ENCODE data around the gene AP3B1.

Gene AP3B1

GRCh38 chr5:77986261-77986660, 308.2 kb downstream of the AP3B1 start:
- Histone ChIP-seq H3K9me3 (ENCODE audit: insufficient read depth, low read length) (no peaks in the 10 kb centered on the region), H3K27me3 (ENCODE audit: low read length) (no peaks in the 10 kb centered on the region), H3K36me3 (ENCODE audit: low read length) (no peaks in the 10 kb centered on the region)

DNA sequence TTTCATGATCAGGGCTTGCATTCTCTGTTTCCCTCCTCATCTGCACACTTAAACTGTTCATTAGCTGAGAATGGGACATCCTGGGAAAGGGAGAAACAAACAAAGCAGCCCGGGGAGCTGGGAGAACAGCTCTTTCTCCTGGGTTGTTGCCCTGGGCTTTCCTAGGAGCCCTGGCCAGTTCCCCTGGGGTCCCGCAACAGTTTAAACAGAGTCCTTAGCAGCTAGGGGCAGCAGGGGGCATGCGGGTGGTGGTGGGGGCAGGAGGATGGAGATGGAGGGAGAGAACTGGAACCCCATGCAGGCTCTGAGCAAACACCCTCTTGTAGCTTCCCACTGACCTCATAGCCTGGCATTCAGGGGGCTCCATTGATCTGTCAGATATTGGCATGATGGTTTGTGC, 309.3 kb downstream of the AP3B1 start:
- no peaks in the 10 kb centered on the region for H3F3A ChIP-seq (ENCODE audit: insufficient read depth)
- H3K27ac ChIP-seq (ENCODE audit: low read depth, low read length) = no peak overlapping the region
- H3K4me2 ChIP-seq (ENCODE audit: low read depth, low read length, poor library complexity, severe bottlenecking) = no peak overlapping the region
- no peak overlapping the region for H2AFZ ChIP-seq (ENCODE audit: low read depth, low read length, severe bottlenecking)
- no peaks in the 10 kb centered on the region for H3K27me3 ChIP-seq (ENCODE audit: low read length)
- H3K36me3 ChIP-seq (ENCODE audit: low read length) = no peaks in the 10 kb centered on the region
- H3K9ac ChIP-seq (ENCODE audit: low read length) = no peak overlapping the region
- H3K9me2 ChIP-seq (replicated peaks; ENCODE audit: insufficient read depth, low read length) = no peaks in the 10 kb centered on the region
- TF ChIP-seq, protein P1, sequence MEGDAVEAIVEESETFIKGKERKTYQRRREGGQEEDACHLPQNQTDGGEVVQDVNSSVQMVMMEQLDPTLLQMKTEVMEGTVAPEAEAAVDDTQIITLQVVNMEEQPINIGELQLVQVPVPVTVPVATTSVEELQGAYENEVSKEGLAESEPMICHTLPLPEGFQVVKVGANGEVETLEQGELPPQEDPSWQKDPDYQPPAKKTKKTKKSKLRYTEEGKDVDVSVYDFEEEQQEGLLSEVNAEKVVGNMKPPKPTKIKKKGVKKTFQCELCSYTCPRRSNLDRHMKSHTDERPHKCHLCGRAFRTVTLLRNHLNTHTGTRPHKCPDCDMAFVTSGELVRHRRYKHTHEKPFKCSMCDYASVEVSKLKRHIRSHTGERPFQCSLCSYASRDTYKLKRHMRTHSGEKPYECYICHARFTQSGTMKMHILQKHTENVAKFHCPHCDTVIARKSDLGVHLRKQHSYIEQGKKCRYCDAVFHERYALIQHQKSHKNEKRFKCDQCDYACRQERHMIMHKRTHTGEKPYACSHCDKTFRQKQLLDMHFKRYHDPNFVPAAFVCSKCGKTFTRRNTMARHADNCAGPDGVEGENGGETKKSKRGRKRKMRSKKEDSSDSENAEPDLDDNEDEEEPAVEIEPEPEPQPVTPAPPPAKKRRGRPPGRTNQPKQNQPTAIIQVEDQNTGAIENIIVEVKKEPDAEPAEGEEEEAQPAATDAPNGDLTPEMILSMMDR (IDR thresholded peaks at IDR 0.05; ENCODE audit: insufficient read depth, low read length, poor library complexity, severe bottlenecking) = no peak
- no peak for TF ChIP-seq EZH2phosphoT487 (conservative IDR thresholded peaks at IDR 0.05; ENCODE audit: low read length)
- H4K20me1 ChIP-seq (ENCODE audit: low read depth, low read length) = no peaks in the 10 kb centered on the region
- H3K9me3 ChIP-seq (ENCODE audit: insufficient read depth, low read length) = no peaks in the 10 kb centered on the region
- no peak overlapping the region for H3K4me3 ChIP-seq (ENCODE audit: insufficient read depth, low read length, poor library complexity, severe bottlenecking)
- no peaks in the 10 kb centered on the region for H3K79me2 ChIP-seq (ENCODE audit: insufficient read depth, low read length)

More at GRCh38 chr5:77986261-77986660, 308.2 kb downstream of the AP3B1 start:
- TF ChIP-seq, protein P1 (IDR thresholded peaks at IDR 0.05; ENCODE audit: insufficient read depth, low read length, poor library complexity, severe bottlenecking) = no peak
- no peak for TF ChIP-seq EZH2phosphoT487 (conservative IDR thresholded peaks at IDR 0.05; ENCODE audit: low read length)
- H3K9ac ChIP-seq (ENCODE audit: low read length) = no peak overlapping the region
- no peaks in the 10 kb centered on the region for H3K79me2 ChIP-seq (ENCODE audit: insufficient read depth, low read length)
- H3K27ac ChIP-seq (ENCODE audit: low read depth, low read length) = no peak overlapping the region
- no peaks in the 10 kb centered on the region for H4K20me1 ChIP-seq (ENCODE audit: low read depth, low read length)
- no peak overlapping the region for H3K4me3 ChIP-seq (ENCODE audit: insufficient read depth, low read length, poor library complexity, severe bottlenecking)
- H2AFZ ChIP-seq (ENCODE audit: low read depth, low read length, severe bottlenecking) = no peak overlapping the region
- no peaks in the 10 kb centered on the region for H3F3A ChIP-seq (ENCODE audit: insufficient read depth)
- H3K9me2 ChIP-seq (replicated peaks; ENCODE audit: insufficient read depth, low read length) = no peaks in the 10 kb centered on the region
- no peak overlapping the region for H3K4me2 ChIP-seq (ENCODE audit: low read depth, low read length, poor library complexity, severe bottlenecking)

DNA sequence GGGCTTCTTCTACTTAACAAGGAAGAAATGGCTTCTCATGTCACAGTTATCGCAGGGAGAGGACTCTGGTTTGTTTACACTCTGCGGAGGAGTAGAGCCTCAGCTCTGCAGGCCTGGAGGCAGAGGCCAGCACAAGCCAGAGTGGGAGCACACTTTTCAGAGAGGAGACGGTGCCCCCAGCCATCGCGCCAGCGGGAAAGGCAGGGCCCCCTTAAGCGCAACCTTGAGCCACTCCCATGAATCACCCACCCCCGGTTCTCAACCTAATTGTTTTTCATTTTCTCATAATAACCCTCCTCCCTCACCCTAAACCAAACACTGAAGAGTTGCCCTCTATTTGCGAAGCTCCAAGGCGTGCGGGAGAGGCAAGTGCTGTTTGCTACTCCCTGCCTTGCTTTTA, 309.9 kb downstream of the AP3B1 start:
- Histone ChIP-seq H3K9me2 (replicated peaks; ENCODE audit: insufficient read depth, low read length) (no peaks in the 10 kb centered on the region), H2AFZ (ENCODE audit: low read depth, low read length, severe bottlenecking) (no peak overlapping the region), H3K4me3 (ENCODE audit: insufficient read depth, low read length, poor library complexity, severe bottlenecking) (no peak overlapping the region), H4K20me1 (ENCODE audit: low read depth, low read length) (no peaks in the 10 kb centered on the region), H3K79me2 (ENCODE audit: insufficient read depth, low read length) (no peaks in the 10 kb centered on the region), H3F3A (ENCODE audit: insufficient read depth) (no peaks in the 10 kb centered on the region), H3K27me3 (ENCODE audit: low read length) (no peaks in the 10 kb centered on the region), H3K9ac (ENCODE audit: low read length) (no peak overlapping the region), H3K27ac (ENCODE audit: low read depth, low read length) (no peak overlapping the region), H3K36me3 (ENCODE audit: low read length) (no peaks in the 10 kb centered on the region), H3K4me2 (ENCODE audit: low read depth, low read length, poor library complexity, severe bottlenecking) (no peak overlapping the region), H3K9me3 (ENCODE audit: insufficient read depth, low read length) (no peaks in the 10 kb centered on the region)
- TF ChIP-seq, protein P1 (IDR thresholded peaks at IDR 0.05; ENCODE audit: insufficient read depth, low read length, poor library complexity, severe bottlenecking) = no peak
- no peak for TF ChIP-seq EZH2phosphoT487 (conservative IDR thresholded peaks at IDR 0.05; ENCODE audit: low read length)

All from SU-DHL-6 (cell line).